ENCODE data around the gene FOXR1. TPM values are rescaled to one million over a fixed set of nuclear protein-coding genes. Genes with fewer than 3 reads are reported as not detected.

FOXR1 gene
- polyA plus RNA-seq, 1 donor from 2014 or later, result not detected

- H4K20me1 ChIP-seq (ENCODE audit: insufficient read depth), result no peaks in the 10 kb centered on the region
- H3K36me3 ChIP-seq (ENCODE audit: insufficient read depth, low read length), result no peaks in the 10 kb centered on the region
- no peaks in the 10 kb centered on the region for H3K9me3 ChIP-seq (ENCODE audit: low read length)
- peak within 1 kb of the TSS; percentile 66 for H3K27ac ChIP-seq (ENCODE audit: low read length)
- H3K4me3 ChIP-seq (ENCODE audit: low read length), result peak within 1 kb of the TSS; percentile 99
- H3K9me2 ChIP-seq (ENCODE audit: insufficient read depth, low read length), result no peaks in the 10 kb centered on the region
- no peaks in the 10 kb centered on the region for H3K27me3 ChIP-seq (ENCODE audit: insufficient read depth, low read depth, low read length)
- TF ChIP-seq, protein P1, sequence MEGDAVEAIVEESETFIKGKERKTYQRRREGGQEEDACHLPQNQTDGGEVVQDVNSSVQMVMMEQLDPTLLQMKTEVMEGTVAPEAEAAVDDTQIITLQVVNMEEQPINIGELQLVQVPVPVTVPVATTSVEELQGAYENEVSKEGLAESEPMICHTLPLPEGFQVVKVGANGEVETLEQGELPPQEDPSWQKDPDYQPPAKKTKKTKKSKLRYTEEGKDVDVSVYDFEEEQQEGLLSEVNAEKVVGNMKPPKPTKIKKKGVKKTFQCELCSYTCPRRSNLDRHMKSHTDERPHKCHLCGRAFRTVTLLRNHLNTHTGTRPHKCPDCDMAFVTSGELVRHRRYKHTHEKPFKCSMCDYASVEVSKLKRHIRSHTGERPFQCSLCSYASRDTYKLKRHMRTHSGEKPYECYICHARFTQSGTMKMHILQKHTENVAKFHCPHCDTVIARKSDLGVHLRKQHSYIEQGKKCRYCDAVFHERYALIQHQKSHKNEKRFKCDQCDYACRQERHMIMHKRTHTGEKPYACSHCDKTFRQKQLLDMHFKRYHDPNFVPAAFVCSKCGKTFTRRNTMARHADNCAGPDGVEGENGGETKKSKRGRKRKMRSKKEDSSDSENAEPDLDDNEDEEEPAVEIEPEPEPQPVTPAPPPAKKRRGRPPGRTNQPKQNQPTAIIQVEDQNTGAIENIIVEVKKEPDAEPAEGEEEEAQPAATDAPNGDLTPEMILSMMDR (IDR thresholded peaks at IDR 0.05; ENCODE audit: poor library complexity, severe bottlenecking), result no peak
- TF ChIP-seq SMC3 (conservative IDR thresholded peaks at IDR 0.05; ENCODE audit: poor library complexity), result peak; percentile 41
- peak; percentile 86 for TF ChIP-seq MXI1 (conservative IDR thresholded peaks at IDR 0.05; ENCODE audit: poor library complexity, severe bottlenecking)
- TF ChIP-seq EP300 (conservative IDR thresholded peaks at IDR 0.05; ENCODE audit: poor library complexity, severe bottlenecking), result peak; percentile 20
- TF ChIP-seq, protein P2, sequence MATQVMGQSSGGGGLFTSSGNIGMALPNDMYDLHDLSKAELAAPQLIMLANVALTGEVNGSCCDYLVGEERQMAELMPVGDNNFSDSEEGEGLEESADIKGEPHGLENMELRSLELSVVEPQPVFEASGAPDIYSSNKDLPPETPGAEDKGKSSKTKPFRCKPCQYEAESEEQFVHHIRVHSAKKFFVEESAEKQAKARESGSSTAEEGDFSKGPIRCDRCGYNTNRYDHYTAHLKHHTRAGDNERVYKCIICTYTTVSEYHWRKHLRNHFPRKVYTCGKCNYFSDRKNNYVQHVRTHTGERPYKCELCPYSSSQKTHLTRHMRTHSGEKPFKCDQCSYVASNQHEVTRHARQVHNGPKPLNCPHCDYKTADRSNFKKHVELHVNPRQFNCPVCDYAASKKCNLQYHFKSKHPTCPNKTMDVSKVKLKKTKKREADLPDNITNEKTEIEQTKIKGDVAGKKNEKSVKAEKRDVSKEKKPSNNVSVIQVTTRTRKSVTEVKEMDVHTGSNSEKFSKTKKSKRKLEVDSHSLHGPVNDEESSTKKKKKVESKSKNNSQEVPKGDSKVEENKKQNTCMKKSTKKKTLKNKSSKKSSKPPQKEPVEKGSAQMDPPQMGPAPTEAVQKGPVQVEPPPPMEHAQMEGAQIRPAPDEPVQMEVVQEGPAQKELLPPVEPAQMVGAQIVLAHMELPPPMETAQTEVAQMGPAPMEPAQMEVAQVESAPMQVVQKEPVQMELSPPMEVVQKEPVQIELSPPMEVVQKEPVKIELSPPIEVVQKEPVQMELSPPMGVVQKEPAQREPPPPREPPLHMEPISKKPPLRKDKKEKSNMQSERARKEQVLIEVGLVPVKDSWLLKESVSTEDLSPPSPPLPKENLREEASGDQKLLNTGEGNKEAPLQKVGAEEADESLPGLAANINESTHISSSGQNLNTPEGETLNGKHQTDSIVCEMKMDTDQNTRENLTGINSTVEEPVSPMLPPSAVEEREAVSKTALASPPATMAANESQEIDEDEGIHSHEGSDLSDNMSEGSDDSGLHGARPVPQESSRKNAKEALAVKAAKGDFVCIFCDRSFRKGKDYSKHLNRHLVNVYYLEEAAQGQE (IDR thresholded peaks at IDR 0.05; ENCODE audit: borderline replicate concordance), result no peak
- no peak for TF ChIP-seq EZH2 (IDR thresholded peaks at IDR 0.05; ENCODE audit: borderline replicate concordance, insufficient read depth, low read length, poor library complexity, severe bottlenecking)
- no peak for TF ChIP-seq RAD21 (conservative IDR thresholded peaks at IDR 0.05)
- peak; percentile 81 for TF ChIP-seq POLR2AphosphoS5 (IDR thresholded peaks at IDR 0.05)
- no peak for TF ChIP-seq TAF1 (IDR thresholded peaks at IDR 0.05; ENCODE audit: low read depth)
- H3K9ac ChIP-seq (ENCODE audit: low read length), result peak within 1 kb of the TSS; percentile 88
- H2AFZ ChIP-seq (ENCODE audit: low read depth, low read length), result peak within 1 kb of the TSS; percentile 98
- H3K4me2 ChIP-seq (ENCODE audit: low read length), result peak within 1 kb of the TSS; percentile 97
- no peaks in the 10 kb centered on the region for H3F3A ChIP-seq (ENCODE audit: insufficient read depth, low read length, poor library complexity, severe bottlenecking)
- H3K79me2 ChIP-seq (replicated peaks; ENCODE audit: insufficient read depth, low read length), result peaks cover 9% of the 10 kb centered on the region
These were observed 58.9 kb downstream of the FOXR1 start, which contains the start of gene SLC37A4 for GRCh38 chr11:119030329-119031047. Gene SLC37A4, minus strand, starts transcription at chr11:119030877.

Small RNA genes lying within 50 kb of the gene (small RNA-seq; reads per million reads assigned to genes)
- gene AP003392.2 (0 reads per million in 3 experiments), gene RF00017 (0 reads per million in 3 experiments), gene RF00019 (0 to 1.2 (median 0) reads per million in 3 experiments), gene RN7SL688P (0 reads per million in 3 experiments)

Other genes with a start within 250 kb of the FOXR1 start
- gene DDX6, start 180.6 kb upstream of the FOXR1 start, polyA plus RNA-seq, result 75.8 and 76.1 TPM in 2 replicates
- not detected in 2 replicates for gene CXCR5, start 87.9 kb upstream of the FOXR1 start, polyA plus RNA-seq
- gene BCL9L, start 45.8 kb upstream of the FOXR1 start, polyA plus RNA-seq, result 1.1 and 1.5 TPM in 2 replicates
- 0.38 TPM in 1 of 2 replicates, not detected in the other for gene UPK2, start 15.5 kb upstream of the FOXR1 start, polyA plus RNA-seq
- gene CENATAC, start 26.4 kb downstream of the FOXR1 start, polyA plus RNA-seq, result 69.9 and 70.3 TPM in 2 replicates
- 1,615 and 1,728 TPM in 2 replicates for gene RPS25, start 46.6 kb downstream of the FOXR1 start, polyA plus RNA-seq
- 271 and 276 TPM in 2 replicates for gene TRAPPC4, start 47.0 kb downstream of the FOXR1 start, polyA plus RNA-seq
- gene SLC37A4, start 59.1 kb downstream of the FOXR1 start, polyA plus RNA-seq, result 23.5 and 25.8 TPM in 2 replicates
- gene HYOU1, start 85.4 kb downstream of the FOXR1 start, polyA plus RNA-seq, result 68.4 and 74.6 TPM in 2 replicates
- 24.1 and 24.8 TPM in 2 replicates for gene VPS11, start 96.1 kb downstream of the FOXR1 start, polyA plus RNA-seq
- gene HMBS, start 113.1 kb downstream of the FOXR1 start, polyA plus RNA-seq, result 12.7 and 15.9 TPM in 2 replicates
- gene DPAGT1, start 130.1 kb downstream of the FOXR1 start, polyA plus RNA-seq, result 9.8 and 27.0 TPM in 2 replicates
- 13.6 and 21.6 TPM in 2 replicates for gene C2CD2L, start 135.6 kb downstream of the FOXR1 start, polyA plus RNA-seq
- gene HINFP, start 149.8 kb downstream of the FOXR1 start, polyA plus RNA-seq, result 50.0 and 58.8 TPM in 2 replicates
- 1.5 and 3.0 TPM in 2 replicates for gene ABCG4, start 177.3 kb downstream of the FOXR1 start, polyA plus RNA-seq
- 0.60 and 1.6 TPM in 2 replicates for gene NLRX1, start 197.0 kb downstream of the FOXR1 start, polyA plus RNA-seq
- gene NHERF4, start 213.7 kb downstream of the FOXR1 start, polyA plus RNA-seq, result not detected in 2 replicates
- 10.5 and 10.7 TPM in 2 replicates for gene CBL, start 234.6 kb downstream of the FOXR1 start, polyA plus RNA-seq

Measured in neural cell (in vitro differentiated cells).